Adrenal gland (tissue), 5 donors: ENCODE data around the gene FAM217B.

Experiments used
- CTCF ChIP-seq, 6 experiments: fragments of 450-650 bp in 4 of 6; fragments of 200-600 bp in 2 of 6; sonication (generic) in 1 of 6; IDR thresholded peaks; 1 replicate in 5 of 6; 2 replicates in 1 of 6; pipeline versions ENCODE4 v1.5.1 to v1.8.0; 2016 to 2021; ENCODE audit warnings: antibody characterized with exemption in 6 of 6, mild to moderate bottlenecking in 2 of 6, moderate library complexity in 1 of 6
- POLR2A ChIP-seq, 2 donors: fragments of 450-650 bp; IDR thresholded peaks; one replicate each; pipeline ENCODE4 v1.6.1; 2017; ENCODE audit warnings: antibody characterized with exemption in 2 of 2, mild to moderate bottlenecking in 2 of 2, moderate library complexity in 1 of 2
- donor health status: DM: no; HTN: no; CAD: no.

GRCh38 chr20:59938696-59939051 lies 1.5 kb upstream of the FAM217B start:
- TF ChIP-seq CTCF (IDR thresholded peaks at IDR 0.05) (no peak), POLR2A (IDR thresholded peaks at IDR 0.05) (no peak)
